Activated gamma-delta T cell treated with Interleukin-2 at 50 U/mL for 16 hours (primary cell): ENCODE results near the gene CYP11A1.
"Not testable (repeated sequence)": the region's sequence is repeated elsewhere in the genome, so short reads cannot be mapped to it uniquely, and the experiment has no call there.

Source experiments
- DNase-seq: peaks from one replicate; pipeline ENCODE4 v3.0.0-alpha.2; 2020

The CYP11A1 gene

GRCh38 chr15:74400313-74400860, 32.9 kb upstream of the CYP11A1 start:
- peak; percentile 30 for DNase-seq

- peak; percentile 61 for DNase-seq
Measured at GRCh38 chr15:74399511-74400312, 32.3 kb upstream of the CYP11A1 start.

GRCh38 chr15:74399100-74399499, 31.7 kb upstream of the CYP11A1 start:
- no peak for DNase-seq

- no peak for DNase-seq
Measured at GRCh38 chr15:74398183-74398582, 30.7 kb upstream of the CYP11A1 start.

GRCh38 chr15:74397239-74398068, 30.0 kb upstream of the CYP11A1 start:
- DNase-seq = no peak

GRCh38 chr15:74396445-74397238, 29.2 kb upstream of the CYP11A1 start:
- peak; percentile 21 for DNase-seq

GRCh38 chr15:74396146-74396438, 28.6 kb upstream of the CYP11A1 start:
- no peak for DNase-seq

GRCh38 chr15:74395319-74396145, 28.1 kb upstream of the CYP11A1 start:
- no peak for DNase-seq

GRCh38 chr15:74394090-74394846, 26.8 kb upstream of the CYP11A1 start:
- no peak for DNase-seq

GRCh38 chr15:74393423-74393822, 26.0 kb upstream of the CYP11A1 start:
- no peak for DNase-seq

GRCh38 chr15:74392902-74393301, 25.5 kb upstream of the CYP11A1 start:
- DNase-seq = no peak

- DNase-seq = no peak
Measured at GRCh38 chr15:74392451-74392830, 25.0 kb upstream of the CYP11A1 start.

- no peak for DNase-seq
Measured at GRCh38 chr15:74391582-74392450, 24.4 kb upstream of the CYP11A1 start.

- no peak for DNase-seq
Measured at GRCh38 chr15:74390647-74391288, 23.3 kb upstream of the CYP11A1 start.

- not testable (repeated sequence) for DNase-seq
Measured at GRCh38 chr15:74390049-74390646, 22.7 kb upstream of the CYP11A1 start.

GRCh38 chr15:74389241-74390048, 22.0 kb upstream of the CYP11A1 start:
- no peak for DNase-seq

GRCh38 chr15:74388363-74388951, 21.0 kb upstream of the CYP11A1 start:
- DNase-seq = no peak
